Measurements from ENCODE around the gene GLIS1.

GRCh38 chr1:53657531-53657805 lies 81.5 kb downstream of the GLIS1 start:
- TF ChIP-seq EZH2phosphoT487 (IDR thresholded peaks at IDR 0.05; ENCODE audit: insufficient read depth, low read depth) (no peak), EZH2 (IDR thresholded peaks at IDR 0.05; ENCODE audit: insufficient read depth, poor library complexity, severe bottlenecking) (no peak)

All from GM23248 (cell line).